Ishikawa (cell line): ENCODE results near the gene NLGN1.

Experiments used
- CEBPB ChIP-seq: IDR thresholded peaks from 2 replicates; pipeline ENCODE4 v1.6.1; 2012
- CREB1 ChIP-seq: IDR thresholded peaks from 2 replicates; pipeline ENCODE4 v1.6.1; 2012; ENCODE audit warnings: low read depth
- EGR1 ChIP-seq: IDR thresholded peaks from 2 replicates; pipeline ENCODE4 v1.6.1; 2012
- EP300 ChIP-seq: IDR thresholded peaks from 2 replicates; pipeline ENCODE4 v1.6.1; 2012; ENCODE audit warnings: borderline replicate concordance
- FOXM1 ChIP-seq: IDR thresholded peaks from 2 replicates; pipeline ENCODE4 v1.6.1; 2012; ENCODE audit warnings: low read depth, borderline replicate concordance
- MAX ChIP-seq: IDR thresholded peaks from 2 replicates; pipeline ENCODE4 v1.6.1; 2012
- NFIC ChIP-seq: IDR thresholded peaks from 2 replicates; pipeline ENCODE4 v1.6.1; 2012
- RAD21 ChIP-seq: IDR thresholded peaks from 2 replicates; pipeline ENCODE4 v1.6.1; 2012; ENCODE audit warnings: low read depth
- REST ChIP-seq: IDR thresholded peaks from 2 replicates; pipeline ENCODE4 v1.6.1; 2012; ENCODE audit warnings: low read depth, mild to moderate bottlenecking
- TAF1 ChIP-seq: IDR thresholded peaks from 2 replicates; pipeline ENCODE4 v1.6.1; 2012; ENCODE audit warnings: low read depth, mild to moderate bottlenecking
- TCF12 ChIP-seq: IDR thresholded peaks from 2 replicates; pipeline ENCODE4 v1.6.1; 2012; ENCODE audit warnings: low read depth
- TEAD4 ChIP-seq: IDR thresholded peaks from 2 replicates; pipeline ENCODE4 v1.6.1; 2012
- USF1 ChIP-seq: IDR thresholded peaks from 2 replicates; pipeline ENCODE4 v1.6.1; 2012
- YY1 ChIP-seq: IDR thresholded peaks from 2 replicates; pipeline ENCODE4 v1.6.1; 2012; ENCODE audit warnings: low read depth
- ZBTB7A ChIP-seq: IDR thresholded peaks from 2 replicates; pipeline ENCODE4 v1.6.1; 2012; ENCODE audit warnings: low read depth

Gene NLGN1

GRCh38 chr3:173843060-173843459 lies 445.5 kb downstream of the NLGN1 start:
- TF ChIP-seq TAF1 (no peak), TCF12 (no peak), EGR1 (no peak), CREB1 (no peak), YY1 (no peak), MAX (no peak), REST (no peak), NFIC (no peak), USF1 (no peak), EP300 (no peak), TEAD4 (no peak), ZBTB7A (no peak), FOXM1 (no peak), CEBPB (no peak), RAD21 (no peak)

- TF ChIP-seq TCF12 (no peak), RAD21 (no peak), TEAD4 (no peak), CEBPB (no peak), YY1 (no peak), NFIC (no peak), USF1 (no peak)
These were observed 449.0 kb downstream of the NLGN1 start for GRCh38 chr3:173846584-173846983.

GRCh38 chr3:173849489-173849888 lies 451.9 kb downstream of the NLGN1 start:
- TF ChIP-seq YY1 (no peak), TEAD4 (no peak), REST (no peak), TCF12 (no peak)

GRCh38 chr3:173857154-173857553 lies 459.6 kb downstream of the NLGN1 start:
- TF ChIP-seq TAF1 (no peak), EP300 (no peak), FOXM1 (no peak), RAD21 (no peak), EGR1 (no peak), USF1 (no peak), TCF12 (no peak), CREB1 (no peak), MAX (no peak), ZBTB7A (no peak)

GRCh38 chr3:173862701-173863100 lies 465.2 kb downstream of the NLGN1 start:
- TF ChIP-seq CEBPB, result no peak
- TF ChIP-seq TAF1, result no peak
- TF ChIP-seq NFIC, result no peak
- TF ChIP-seq YY1, result no peak
- TF ChIP-seq RAD21, result no peak
- no peak for TF ChIP-seq CREB1
- TF ChIP-seq EP300, result no peak
- TF ChIP-seq USF1, result no peak
- TF ChIP-seq ZBTB7A, result no peak
- TF ChIP-seq REST, result no peak
